Measurements from ENCODE around the gene ME3. TPM values are rescaled to one million over a fixed set of nuclear protein-coding genes. Genes with fewer than 3 reads are reported as not detected.

ME3 gene
- total RNA-seq, 4 donors from 2014 or later, result 11.0 to 47.8 (median 44.1) TPM

DNA sequence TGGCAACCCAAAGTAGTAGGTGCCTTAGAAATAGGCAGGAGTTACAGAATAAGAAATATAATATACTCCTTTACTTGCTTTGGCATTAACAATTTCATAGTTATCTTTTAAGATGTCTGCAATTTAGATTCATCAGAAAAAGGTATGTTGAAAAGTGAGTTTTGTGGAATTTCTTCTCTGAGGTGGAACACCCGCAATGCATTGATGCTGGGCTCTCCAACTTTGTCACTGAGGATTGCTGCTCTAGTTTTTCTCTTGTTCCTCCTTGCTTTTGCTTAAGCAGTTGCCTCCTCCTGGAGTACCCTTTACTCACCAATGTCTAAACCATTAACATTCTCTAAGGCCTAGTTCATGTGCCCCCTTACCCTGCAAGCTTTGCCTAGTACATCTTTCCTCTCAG is 14.1 kb upstream of the ME3 start:
- ATAC-seq, result no peak
- Histone ChIP-seq H3K9me3 (no peaks in the 10 kb centered on the region), H3K36me3 (no peaks in the 10 kb centered on the region), H3K27ac (no peak overlapping the region), H3K27me3 (no peaks in the 10 kb centered on the region), H3K4me3 (no peak overlapping the region), H3K4me1 (peaks cover 0 to 25% (median 8%) of the 10 kb centered on the region in 3 donors)
- no peak for TF ChIP-seq POLR2A (IDR thresholded peaks at IDR 0.05)
- no peak for TF ChIP-seq EP300 (IDR thresholded peaks at IDR 0.05)
- no peak for TF ChIP-seq POLR2AphosphoS5 (IDR thresholded peaks at IDR 0.05)
- TF ChIP-seq, protein P1, sequence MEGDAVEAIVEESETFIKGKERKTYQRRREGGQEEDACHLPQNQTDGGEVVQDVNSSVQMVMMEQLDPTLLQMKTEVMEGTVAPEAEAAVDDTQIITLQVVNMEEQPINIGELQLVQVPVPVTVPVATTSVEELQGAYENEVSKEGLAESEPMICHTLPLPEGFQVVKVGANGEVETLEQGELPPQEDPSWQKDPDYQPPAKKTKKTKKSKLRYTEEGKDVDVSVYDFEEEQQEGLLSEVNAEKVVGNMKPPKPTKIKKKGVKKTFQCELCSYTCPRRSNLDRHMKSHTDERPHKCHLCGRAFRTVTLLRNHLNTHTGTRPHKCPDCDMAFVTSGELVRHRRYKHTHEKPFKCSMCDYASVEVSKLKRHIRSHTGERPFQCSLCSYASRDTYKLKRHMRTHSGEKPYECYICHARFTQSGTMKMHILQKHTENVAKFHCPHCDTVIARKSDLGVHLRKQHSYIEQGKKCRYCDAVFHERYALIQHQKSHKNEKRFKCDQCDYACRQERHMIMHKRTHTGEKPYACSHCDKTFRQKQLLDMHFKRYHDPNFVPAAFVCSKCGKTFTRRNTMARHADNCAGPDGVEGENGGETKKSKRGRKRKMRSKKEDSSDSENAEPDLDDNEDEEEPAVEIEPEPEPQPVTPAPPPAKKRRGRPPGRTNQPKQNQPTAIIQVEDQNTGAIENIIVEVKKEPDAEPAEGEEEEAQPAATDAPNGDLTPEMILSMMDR (IDR thresholded peaks at IDR 0.05), result no peak
- WGBS, 2 donors (ENCODE audit: low coverage in 1 of 2), result 86 to 100% methylated on average over 1 of the region's 1 CpG

DNA sequence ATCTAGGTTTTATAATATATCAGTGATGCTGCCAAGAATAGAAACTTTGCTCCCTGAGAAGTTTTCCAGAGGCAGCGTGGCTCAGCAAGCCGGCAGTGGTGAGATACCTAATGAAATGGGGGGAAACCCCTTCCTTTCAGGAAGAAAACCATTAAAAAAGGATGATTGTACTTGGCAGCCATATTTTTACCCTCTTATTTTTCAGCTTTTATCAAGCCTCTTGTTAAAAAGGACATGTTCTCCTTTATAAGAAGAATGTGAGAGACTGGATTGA is 9.0 kb upstream of the ME3 start:
- Histone ChIP-seq H3K4me1 (peaks cover 2 to 46% (median 11%) of the 10 kb centered on the region in 3 donors), H3K27me3 (no peaks in the 10 kb centered on the region), H3K9me3 (no peaks in the 10 kb centered on the region), H3K4me3 (peak overlapping the region in 1 of 2 donors; percentile 17), H3K27ac (peak overlapping the region; percentile 58 to 75 (median 66)), H3K36me3 (no peaks in the 10 kb centered on the region)
- 10 to 14% methylated on average over 2 of the region's 2 CpGs for WGBS, 2 donors (ENCODE audit: low coverage in 1 of 2)
- no peak for ATAC-seq
- no peak for TF ChIP-seq POLR2AphosphoS5 (IDR thresholded peaks at IDR 0.05)
- TF ChIP-seq, protein P1 (IDR thresholded peaks at IDR 0.05), result no peak
- no peak for TF ChIP-seq POLR2A (IDR thresholded peaks at IDR 0.05)
- no peak for TF ChIP-seq EP300 (IDR thresholded peaks at IDR 0.05)

DNA sequence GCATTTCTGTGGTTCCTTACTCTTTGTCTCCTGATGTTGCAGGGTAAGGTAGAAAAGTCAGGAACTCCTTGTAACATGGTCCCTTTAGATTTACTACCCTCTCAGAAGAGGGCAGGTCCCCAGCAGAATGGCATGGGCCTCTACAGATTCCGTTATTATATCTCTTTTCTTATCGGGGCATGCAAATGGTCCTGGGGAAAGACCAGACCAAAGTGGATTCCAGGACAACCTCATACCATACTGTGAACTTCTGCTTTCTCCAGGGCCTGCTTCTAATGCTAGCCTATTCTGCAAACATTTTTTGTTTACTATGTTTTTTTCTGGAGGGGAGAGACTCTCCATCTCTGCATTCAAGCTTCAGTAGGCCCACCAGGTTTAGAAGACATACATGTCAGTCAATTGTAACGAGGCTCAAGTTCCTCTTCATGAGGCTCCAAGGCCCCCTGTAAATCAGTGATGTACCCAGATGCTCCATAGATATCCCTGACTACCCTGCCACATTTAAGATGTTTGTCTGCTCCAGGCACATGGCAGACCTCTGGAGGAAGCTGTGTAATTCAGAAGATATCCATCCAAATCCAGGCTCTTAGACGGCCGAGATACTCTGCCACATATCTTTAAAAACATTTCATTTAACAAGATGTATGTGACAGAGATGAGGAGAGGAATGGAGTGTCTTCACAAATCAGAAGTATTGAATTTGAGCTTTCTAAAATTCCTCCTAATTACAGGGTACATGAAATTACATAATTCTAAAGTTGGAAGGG is 8.5 kb upstream of the ME3 start:
- no peak for TF ChIP-seq EP300 (IDR thresholded peaks at IDR 0.05)
- no peak for TF ChIP-seq POLR2AphosphoS5 (IDR thresholded peaks at IDR 0.05)
- no peak for TF ChIP-seq POLR2A (IDR thresholded peaks at IDR 0.05)
- H3K27ac ChIP-seq, result peak overlapping the region; percentile 58 to 75 (median 66)
- WGBS, 2 donors (ENCODE audit: low coverage in 1 of 2), result 41 to 61% methylated on average over 5 of the region's 5 CpGs
- H3K4me3 ChIP-seq, result no peak overlapping the region
- H3K27me3 ChIP-seq, result no peaks in the 10 kb centered on the region
- no peaks in the 10 kb centered on the region for H3K36me3 ChIP-seq
- peaks cover 2 to 52% (median 11%) of the 10 kb centered on the region in 3 donors for H3K4me1 ChIP-seq
- no peaks in the 10 kb centered on the region for H3K9me3 ChIP-seq
- ATAC-seq, result no peak

DNA sequence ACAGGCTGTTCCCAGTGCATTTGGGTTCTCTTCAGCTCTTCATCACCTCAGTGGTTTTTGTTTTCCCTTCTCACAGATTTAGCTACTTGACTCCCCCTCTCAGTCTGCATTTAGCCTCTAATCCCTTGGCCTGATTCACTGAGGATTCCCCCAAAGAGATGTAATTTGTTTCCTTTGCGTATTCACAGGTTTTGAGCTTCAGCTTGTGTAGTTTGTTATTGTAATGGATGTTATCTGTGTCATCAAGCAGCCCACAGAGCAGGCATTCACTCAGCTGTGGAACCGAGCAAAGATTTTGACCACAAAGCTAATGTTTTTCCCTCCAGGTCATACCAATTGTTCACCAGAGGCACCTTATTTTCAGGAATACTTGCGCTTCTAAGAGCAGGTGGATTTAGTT is 6.4 kb upstream of the ME3 start:
- Histone ChIP-seq H3K4me3 (no peak overlapping the region), H3K27ac (peak overlapping the region; percentile 20 to 55 (median 52)), H3K4me1 (peaks cover 2 to 64% (median 11%) of the 10 kb centered on the region in 3 donors), H3K9me3 (no peaks in the 10 kb centered on the region), H3K36me3 (no peaks in the 10 kb centered on the region), H3K27me3 (no peaks in the 10 kb centered on the region)
- TF ChIP-seq POLR2A (IDR thresholded peaks at IDR 0.05) (no peak), POLR2AphosphoS5 (IDR thresholded peaks at IDR 0.05) (no peak), EP300 (IDR thresholded peaks at IDR 0.05) (no peak)
- TF ChIP-seq, protein P1 (IDR thresholded peaks at IDR 0.05), result no peak
- 40 to 61% methylated on average over 3 of the region's 3 CpGs for WGBS, 2 donors (ENCODE audit: low coverage in 1 of 2)
- no peak for ATAC-seq

- H3K4me3 ChIP-seq, result no peak overlapping the region
- TF ChIP-seq, protein P1 (IDR thresholded peaks at IDR 0.05), result no peak
- TF ChIP-seq EP300 (IDR thresholded peaks at IDR 0.05) (no peak), POLR2AphosphoS5 (IDR thresholded peaks at IDR 0.05) (no peak), POLR2A (IDR thresholded peaks at IDR 0.05) (no peak)
- no peak for ATAC-seq
- H3K27ac ChIP-seq, result peak overlapping the region in 3 of 4 donors; percentile 52 to 55 (median 52)
- H3K36me3 ChIP-seq, result no peaks in the 10 kb centered on the region
- no peaks in the 10 kb centered on the region for H3K27me3 ChIP-seq
- 58 to 73% methylated on average over 2 to 3 of the region's 3 CpGs for WGBS, 2 donors (ENCODE audit: low coverage in 1 of 2)
- H3K4me1 ChIP-seq, result peaks cover 2 to 69% (median 11%) of the 10 kb centered on the region in 3 donors
- no peaks in the 10 kb centered on the region for H3K9me3 ChIP-seq
Measured at GRCh38 chr11:86678296-86678695, 5.9 kb upstream of the ME3 start.

Data from gastroesophageal sphincter (tissue), 4 donors.